NCI-H1048 (cell line): ENCODE results near the gene NMT1.
A peak's percentile ranks its signal among the peaks of the same experiment; 100 is the strongest.
"Not testable (repeated sequence)": the region's sequence is repeated elsewhere in the genome, so short reads cannot be mapped to it uniquely, and the experiment has no call there.

Experiments used
- DNase-seq: peaks from one replicate; lab custom pipeline; 2025; lab: John Stamatoyannopoulos, UW

NMT1 gene

DNA sequence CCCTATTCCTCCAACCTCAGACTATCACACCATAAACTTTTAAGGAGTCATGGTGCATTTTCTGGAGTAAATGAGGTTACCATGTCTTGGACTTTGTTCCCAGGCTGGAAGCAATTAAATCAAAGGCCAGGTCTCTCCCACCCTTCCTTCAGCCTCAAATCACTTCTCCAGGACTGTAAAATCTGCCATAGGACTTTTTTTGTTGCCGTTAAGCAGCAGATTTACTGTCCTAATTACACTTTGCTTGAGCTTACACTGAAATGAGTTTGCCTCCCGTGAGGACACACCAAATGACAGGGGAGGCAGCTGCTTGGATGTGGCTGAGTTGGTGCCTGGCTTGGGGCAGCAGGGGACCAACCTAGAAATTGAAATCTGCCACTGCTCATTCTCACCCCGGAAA, 24.4 kb upstream of the NMT1 start:
- DNase-seq = no peak

DNA sequence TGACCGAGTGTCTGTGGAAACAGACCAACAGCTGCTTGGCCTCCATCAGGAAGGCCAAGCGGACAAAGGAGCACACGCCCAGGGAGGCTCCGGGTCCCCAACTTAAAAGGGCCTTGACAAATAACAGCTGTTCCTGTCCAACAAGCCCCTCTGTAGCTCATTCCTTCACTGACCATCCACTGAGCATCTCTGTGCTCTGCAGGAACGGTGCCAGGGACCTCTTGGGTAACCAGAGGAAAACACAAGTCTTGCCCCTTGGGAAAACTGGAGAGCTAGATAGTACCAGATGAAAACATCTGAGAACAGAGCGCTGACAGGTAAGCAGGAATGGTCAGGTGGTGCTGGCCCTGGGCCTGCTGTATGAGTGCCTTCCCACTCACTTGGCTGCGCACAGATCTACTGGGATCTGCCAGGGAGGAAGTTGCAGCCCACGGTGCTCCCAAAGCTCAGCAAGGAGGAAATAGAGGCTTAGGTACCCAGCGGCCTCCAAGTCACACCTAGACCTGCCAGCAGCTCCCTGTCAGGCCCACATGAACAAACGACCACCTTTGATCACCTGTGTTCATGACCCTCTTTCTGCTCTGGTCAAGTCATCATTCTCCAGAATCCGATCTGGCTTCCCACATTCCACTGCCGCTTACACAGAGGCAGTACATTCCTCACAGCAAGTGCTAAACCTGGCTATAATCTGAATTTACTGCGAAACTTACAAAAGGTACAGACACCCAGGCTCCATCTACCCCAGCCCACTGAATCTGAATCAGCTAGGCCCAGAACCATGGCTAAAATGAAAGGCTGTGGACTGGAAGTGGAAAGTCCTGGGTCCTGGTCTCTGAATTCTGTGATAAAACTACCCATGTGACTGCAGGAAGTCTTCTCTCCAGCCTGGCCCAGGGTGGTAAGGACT, 22.1 kb upstream of the NMT1 start:
- no peak for DNase-seq

DNA sequence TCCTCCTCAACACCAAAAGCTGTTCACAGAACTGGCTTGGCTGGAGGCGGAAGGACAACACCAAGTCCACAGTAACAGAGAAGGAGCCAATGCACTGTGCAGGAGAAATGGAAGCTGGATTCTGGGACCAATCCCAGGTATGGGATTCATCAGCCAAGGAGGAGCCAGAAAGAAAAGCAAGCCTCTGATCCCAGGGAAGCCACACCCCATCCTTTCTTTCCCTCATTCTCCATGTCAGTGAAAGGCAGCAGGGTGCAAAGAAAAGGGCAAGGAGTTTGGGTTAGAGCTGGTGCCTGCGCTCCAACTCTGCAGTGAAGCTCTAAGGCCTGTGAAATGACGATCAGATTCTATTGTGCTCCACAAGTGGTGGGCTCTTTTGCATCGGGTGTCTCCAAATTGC, 20.7 kb upstream of the NMT1 start:
- no peak for DNase-seq

DNA sequence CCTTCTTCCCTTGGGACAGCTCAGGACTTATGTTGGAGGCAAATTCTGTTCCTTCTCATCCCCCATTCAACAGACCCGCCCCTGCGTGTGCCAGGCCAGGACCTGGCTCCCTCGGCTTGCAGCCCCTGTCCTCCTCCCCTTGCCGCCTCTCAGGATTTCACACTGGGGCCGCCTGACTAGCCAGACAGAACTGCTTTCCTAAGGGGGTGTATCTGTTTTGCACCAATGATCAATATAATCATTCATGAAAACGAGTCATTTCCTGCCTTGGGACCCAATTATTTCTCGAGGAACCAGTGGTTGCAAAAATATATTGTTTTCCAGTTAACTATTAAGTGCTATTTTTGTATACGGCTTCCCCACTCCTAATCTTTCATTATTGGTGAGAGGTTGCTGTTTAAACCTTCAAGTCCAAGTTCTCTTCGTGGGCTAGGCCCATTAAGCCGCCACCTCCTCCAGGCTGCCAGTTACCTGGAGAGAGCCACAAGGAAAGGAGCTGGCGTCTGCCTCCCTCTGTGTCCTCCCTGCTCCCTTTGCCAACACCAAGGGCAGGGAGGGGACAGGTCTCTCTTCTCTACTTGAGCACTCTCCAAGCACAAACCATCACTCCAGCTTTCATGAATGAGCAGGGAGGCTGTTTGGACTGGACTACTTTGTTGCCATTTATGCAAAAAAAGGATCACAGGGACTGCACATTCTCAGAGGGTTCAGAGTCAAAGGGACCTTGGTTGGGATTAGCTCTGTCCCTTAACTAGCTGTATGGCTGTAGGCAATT, 18.6 kb upstream of the NMT1 start:
- no peak for DNase-seq

DNA sequence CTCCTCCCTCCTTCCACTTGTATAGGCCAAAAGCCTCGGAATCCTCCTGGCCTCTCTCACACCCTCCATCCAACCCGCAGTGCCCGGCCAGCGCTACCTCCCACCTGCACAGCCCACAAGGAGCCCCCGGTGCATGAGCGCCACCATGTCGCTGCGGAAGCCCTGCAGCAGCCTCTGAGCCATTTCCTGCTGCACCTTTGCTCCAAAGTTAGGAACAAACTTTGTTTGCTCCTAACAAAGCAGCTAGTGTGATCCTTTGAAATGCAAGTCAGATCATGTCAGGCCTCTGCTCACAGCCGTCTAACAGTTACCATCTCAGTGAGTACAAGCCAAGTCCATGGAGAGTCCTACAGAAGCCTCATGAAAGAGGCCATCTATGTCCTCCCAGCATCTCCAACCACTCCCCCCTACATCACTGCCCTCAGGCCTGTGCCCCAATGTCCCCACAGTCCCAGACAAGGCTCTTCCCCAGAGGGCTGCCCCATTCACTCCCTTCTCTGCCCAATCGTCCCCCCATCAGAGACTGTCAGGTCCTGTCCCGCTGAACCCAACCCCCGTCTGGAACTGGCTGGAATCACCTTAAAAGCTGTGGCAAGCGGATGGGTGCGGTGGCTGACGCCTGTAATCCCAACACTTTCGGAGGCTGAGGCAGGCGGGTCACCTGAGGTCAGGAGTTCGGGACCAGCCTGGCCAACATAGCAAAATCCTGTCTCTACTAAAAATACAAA, 17.1 kb upstream of the NMT1 start:
- no peak for DNase-seq

DNA sequence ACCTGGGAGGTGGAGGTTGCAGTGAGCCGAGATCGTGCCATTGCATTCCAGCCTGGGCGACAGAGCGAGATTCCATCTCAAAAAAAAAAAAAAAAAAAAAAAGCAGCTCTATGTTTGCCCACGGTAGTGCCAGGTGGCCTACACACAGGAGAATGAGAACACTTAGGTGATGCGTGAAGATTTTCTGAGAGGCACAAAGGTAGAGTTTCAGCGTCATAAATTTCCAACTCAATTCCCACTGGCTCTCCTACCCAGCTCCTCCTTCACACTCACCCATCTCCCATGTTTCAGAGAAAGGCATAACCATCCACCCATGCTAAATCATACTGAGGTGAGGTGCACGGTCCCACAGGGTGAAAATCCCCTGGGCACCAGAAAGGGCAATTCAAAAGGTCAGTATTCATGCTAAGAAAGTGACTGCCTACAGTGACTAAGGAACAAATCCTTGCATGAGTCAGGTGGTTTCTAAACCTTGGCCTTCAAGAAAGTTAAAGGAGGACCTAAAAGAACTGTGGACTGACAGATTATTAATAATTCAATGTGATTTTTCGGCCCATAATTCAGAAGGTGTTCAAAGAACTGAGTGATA, 14.5 kb upstream of the NMT1 start:
- no peak for DNase-seq

DNA sequence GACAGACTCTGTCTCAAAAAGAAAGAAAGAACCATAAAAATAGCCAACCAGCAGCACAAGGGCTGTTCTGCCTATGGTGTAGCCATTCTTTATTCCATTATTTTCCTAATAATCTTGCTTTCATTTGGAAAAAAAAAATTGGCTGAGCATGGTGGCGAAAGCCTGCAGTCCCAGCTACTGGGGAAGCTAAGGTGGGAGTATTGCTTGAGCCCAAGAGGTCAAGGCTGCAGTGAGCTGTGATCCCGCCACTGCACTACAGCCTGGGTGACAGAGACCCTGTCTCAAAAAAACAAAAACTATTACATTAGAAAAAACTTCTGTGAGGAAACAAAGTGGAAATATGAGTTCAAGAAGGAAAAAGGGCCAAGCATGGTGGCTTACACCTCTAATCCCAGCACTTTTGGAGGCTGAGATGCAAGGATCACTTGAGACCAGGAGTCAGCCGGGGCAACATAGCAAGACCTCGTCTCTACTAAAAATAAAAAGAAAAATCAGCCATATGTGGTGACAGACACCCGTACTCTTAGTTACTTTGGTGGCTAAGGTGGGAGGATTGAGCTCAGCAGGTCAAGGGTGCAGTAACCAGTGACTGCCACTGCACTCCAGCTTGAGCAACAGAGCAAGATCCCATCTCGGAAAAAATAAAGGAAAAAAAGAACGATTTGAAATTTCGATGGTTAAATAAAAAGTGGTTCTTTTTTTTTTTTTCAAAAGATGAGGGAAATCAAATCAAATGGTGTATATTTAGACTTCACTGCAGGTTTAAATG, 12.1 kb upstream of the NMT1 start:
- no peak for DNase-seq

DNA sequence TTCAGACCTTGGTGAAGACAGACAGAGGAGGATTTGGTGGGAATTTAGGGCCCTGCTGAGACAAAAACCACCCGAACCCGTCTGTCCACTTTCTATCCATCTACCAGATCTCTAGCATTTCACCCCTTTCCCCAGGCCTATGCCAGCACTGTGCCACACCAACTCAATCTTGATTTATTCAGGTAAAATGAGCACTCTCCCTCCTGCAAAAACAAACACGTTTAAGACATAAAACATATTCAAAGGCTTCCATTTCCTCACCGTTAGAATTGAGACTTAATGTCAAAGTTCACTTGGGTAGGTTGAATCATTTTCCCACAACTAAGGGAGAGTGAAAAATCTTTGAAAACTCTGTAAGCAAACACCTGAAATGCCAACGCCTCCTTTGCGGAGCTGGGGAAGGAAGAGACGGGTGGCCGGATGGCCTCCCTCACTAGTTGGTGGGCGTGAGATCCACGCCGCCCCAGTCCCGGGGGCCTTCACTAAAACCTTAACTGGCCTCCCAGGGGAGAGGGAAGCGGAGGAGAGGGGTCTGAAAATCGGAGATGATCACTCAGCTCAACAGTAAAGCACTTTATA, 10.5 kb upstream of the NMT1 start:
- no peak for DNase-seq

DNA sequence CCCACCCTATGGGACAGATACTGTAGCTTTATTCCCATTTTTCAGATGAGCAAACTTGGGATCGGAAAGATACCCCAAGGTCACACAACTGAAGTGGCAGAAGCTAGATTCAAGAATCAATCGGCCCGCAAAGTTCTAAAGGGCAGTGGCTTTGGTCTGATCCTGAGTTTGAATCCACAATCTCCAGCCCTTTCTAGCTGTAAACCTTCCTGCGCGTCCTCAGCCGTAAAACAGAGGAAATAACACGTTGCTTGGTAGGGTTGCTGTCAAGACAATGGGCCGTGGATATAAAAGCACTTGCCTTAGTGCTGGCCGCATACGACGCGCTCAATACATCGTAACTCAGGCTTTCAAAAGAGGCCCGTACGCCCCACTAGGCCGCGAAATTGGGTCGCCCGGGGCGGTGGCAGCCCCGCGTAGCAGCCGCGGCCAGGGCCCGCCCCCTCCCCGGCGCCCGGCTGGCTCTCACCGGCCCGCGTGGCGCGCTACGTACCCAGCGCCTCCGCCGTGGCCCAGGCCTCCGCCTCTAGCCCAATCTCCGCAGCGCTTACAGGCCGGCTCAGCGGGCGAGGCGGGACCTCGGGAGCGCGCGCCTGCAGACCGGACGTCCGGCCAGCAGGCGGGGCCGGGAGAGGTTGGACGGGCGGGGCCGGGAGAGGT, 9.9 kb upstream of the NMT1 start, which contains the start of gene DCAKD:
TSS of gene DCAKD (minus strand) at position 573 of the 660 bp plus-strand sequence. CDS start 16,747 bp downstream, outside the sequence.
- DNase-seq = peak; percentile 93

DNA sequence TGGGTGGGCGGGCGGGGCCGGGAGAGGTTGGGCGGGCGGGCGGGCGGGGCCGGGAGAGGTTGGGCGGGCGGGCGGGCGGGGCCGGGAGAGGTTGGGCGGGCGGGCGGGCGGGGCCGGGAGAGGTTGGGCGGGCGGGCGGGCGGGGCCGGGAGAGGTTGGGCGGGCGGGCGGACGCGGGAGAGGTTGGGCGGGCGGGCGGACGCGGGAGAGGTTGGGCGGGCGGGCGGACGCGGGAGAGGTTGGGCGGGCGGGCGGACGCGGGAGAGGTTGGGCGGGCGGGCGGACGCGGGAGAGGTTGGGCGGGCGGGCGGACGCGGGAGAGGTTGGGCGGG, 9.4 kb upstream of the NMT1 start:
- DNase-seq = not testable (repeated sequence)

DNA sequence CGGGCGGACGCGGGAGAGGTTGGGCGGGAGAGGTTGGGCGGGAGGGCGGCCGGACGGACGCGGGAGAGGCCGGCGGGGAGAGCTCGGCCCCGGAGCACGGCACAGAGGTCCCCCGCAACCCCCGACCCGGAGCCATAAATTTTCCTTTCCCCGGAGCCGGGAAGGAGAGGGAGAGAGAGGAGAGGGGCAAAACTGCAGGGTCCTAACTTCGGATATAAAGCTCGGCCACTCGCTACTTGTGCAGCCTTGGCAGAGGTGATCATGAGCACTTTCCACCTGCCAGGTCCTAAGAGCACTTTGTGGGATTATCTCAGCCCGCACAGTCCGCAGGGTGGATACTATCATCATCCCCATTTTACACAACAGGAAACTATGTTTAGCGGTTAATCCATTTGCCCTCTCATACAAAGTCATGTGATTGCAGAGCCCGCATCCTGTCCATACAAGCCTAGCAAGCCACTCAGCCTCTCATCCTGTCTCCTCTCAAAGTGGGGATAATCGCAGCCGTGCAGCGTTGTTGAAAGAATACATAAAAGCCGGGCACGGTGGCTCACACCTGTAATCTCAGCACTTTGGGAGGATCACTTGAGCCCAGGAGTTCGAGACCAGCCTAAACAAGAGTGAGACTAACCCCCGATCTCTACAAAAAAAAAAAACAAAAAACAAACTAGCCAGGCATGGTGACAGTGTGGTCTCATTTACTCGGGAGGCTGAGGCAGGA, 8.9 kb upstream of the NMT1 start:
- no peak for DNase-seq

DNA sequence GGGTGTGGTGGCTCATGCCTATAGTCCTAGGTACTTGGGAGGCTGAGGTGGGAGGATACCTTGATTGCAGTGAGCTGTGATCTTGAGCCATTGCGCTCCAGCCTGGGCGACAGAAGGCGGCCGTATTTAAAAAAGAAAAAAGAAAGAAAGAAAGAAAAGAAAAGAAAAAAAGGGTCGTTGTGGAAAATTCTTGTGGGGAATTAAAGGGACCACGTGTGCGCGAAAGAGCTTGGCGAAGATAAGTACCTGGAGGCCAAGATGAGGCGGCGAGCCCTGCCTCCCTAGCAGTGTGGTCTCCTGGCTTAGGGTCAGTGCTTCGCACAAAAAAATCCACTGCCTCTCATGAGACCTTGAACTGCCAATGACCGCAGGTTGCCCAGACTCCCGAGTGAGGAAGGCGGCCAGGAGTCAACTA, 728 bp upstream of the NMT1 start:
- DNase-seq = no peak

DNA sequence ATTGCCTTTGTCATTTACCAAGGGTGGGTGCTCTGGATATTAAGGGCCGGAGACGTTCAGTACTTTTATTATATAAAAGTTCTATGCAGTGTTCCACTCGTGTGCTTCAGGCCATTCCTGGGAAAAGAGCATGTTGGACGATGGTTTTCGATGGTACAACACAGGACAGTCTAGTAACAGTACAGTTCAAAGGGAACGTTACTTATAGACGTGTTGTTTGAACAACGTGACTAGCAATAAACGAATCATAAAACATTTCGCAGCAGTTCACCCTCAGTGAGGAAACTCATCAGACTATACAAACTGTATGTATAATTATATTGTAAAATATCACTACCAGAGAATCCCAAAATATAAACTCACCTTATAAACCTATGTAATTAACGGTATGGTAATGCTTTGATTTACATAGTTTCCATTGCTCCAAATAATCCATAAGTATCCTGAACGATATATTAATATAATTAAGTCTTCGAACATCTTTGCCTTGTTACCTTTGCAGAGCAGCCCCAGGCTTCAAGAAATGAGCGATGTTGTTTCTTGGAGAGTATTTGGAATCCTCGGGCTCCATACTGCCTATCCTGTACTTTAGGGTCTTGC, 589 bp downstream of the NMT1 start:
- no peak for DNase-seq

DNA sequence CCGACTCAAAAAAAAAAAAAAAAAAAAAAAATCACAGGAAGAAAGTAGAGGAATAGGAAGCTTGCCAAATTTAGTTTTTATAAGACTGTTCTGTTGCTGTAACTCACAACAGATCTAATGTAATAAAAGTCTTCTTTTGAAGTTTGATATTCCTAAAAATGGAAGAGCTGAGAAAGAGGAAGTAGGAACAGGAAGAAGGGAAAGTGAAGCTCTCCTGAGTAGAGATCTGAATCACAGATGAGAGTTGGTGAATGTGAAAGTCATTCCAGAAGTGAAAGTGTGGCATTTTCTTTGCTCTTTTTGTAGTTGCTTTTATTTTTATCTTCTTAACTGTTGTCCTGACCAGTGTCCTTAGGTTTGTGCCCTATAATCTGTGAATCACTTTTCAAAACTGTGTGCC, 2.1 kb downstream of the NMT1 start:
- DNase-seq = no peak

DNA sequence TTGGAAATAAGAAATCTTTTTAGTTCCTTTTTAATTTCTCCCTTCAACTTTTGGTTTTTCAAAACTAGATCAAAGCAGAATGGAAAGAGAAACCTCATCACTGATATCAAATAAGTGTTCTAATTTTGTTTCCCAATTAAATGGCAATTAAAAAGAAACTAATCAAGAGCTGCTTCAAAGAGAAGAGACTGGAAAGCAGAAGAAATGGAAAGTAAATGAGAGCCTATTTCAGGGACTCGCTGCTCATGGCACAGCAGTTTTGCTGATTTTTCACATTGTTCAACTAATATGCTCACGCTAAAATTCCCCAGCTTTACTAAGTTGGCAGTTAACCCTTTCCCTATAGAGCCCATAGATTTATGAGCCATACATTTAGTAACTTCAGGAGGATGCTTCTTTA, 6.5 kb downstream of the NMT1 start:
- no peak for DNase-seq

DNA sequence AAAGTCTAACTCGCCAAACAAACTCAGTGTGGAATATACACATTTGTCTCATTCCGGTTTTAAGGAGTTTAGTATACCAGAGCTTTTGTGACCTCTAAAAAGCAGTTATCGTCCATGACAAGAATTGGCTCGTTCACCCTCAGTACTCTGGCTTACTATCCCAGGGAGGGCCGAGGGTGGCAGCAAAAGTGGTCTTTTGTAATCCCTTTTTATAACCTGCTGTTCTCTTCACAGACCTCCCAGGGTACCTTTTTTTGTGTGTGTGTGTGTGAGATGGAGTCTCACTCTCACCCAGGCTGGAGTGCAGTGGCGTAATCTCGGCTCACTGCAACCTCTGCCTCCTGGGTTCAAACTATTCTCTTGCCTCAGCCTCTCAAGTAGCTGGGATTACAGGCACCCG, 8.9 kb downstream of the NMT1 start:
- DNase-seq = no peak

DNA sequence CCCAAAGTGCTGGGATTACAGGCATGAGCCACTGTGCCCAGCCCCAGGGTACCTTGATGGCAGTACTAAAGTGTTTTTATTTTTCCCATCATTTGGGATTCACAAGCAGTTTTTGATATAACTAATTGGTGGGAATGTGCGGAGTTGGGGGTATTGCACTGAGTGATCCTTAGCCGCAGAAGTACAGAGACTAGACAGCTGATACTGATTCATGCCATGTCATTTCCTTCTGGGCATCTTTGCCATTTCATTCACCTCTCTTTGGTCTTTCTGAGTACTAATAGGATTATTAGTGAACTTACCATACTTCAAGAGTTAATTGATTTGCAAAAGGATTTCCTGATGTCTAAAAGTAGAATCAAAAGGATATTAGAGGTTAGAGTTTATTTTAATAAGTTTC, 9.7 kb downstream of the NMT1 start:
- no peak for DNase-seq

DNA sequence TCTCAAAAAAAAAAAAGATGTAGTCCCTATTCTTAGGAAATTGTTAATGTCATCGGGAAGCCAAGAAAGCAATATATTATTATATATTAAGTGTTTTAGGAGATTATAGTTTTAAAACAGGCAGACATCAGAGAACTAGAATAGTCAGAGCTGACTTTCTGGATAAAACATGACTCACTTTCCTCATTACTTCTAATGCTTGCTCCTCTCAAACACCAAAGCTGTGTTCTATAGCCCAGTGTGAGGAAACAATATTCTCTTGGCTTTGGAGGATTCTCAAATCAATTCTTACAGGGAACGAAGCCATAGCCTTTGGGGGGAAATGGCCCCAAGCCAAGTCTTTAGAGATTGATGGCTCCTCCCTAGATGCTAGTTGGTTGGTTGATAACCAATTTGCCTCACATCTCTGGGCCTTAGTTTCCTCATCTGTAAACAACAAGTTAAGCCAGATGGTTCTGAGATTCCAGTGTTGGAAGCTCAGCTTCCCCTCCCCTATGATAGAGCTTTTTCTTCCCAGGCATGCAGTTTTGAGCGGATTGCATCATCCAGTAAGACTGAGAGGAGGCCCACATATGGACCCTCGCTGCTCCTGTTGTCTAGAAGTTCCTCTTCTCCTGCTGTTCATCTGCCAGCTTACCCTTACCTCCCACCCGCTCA, 12.4 kb downstream of the NMT1 start:
- no peak for DNase-seq

DNA sequence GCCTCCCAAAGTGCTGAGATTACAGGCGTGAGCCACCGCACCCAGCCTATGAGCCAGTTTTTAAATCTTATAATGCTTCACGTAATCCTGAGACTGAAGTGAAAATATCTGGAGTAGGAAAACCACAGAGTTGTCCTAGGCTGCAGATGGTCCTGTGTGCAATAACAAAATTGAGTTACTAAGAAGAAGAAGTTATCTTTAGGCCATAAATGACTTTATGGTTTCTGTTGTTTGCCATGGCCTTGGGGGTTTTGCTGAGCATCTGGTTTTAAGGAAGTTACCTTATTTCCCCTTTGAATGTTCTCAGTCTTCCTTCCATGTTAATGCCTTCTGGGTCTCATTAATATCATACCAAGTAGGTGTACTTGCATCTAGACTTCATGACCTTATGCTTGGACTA, 16.5 kb downstream of the NMT1 start:
- no peak for DNase-seq
